ENCODE results near the gene VAC14. TPM values are rescaled to one million over a fixed set of nuclear protein-coding genes. Genes with fewer than 3 reads are reported as not detected.

The VAC14 gene
- total RNA-seq, 1 experiment from 2014 or later = 35.3 TPM

DNA sequence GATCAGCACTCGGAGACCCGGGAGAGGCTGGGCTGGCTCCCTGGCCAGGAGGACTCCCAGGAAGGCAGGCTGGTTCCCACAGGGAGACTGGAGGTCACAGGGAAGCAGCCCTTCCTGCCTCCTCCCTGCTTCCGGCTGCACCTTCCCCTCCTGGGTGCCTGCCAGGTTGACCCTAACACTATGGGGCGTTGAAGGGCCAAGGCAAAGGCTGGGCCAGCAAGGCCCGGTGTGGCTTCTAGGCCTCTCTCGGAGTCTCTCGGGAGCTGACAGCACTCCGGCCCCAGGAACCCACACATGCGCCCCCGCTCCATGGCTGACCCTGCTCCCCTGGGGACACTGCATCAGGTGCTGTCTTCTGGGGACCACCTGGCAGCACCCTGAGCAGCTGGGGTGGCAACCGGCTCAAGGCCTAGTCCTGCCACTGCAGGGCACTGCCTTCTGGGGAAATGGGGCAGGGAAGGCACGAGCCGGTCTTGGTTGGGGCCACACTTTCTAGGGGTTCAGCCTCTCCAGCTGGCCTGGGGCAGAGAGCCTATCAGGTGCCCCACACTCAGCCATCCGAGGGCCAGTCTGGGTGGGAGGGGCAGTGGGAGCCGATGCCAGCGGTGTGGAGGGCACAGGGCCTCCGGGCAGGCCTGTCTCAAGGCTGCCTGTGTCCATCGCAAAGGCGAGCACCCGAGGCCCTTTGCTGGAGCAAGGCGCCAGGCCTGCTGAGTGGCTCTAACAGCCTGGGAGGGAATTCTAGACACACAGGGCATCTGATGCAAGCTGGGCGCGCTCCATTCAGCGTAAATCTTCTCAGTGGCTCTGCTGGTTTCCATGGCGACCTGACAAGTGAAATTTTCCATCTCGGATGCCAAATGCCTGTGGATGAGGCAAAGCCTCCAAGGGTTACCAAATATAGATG lies 109.5 kb downstream of the VAC14 start:
- BruUV-seq (replicated peaks) = no TSS peak
- no peak overlapping the region for H3K9ac ChIP-seq (ENCODE audit: low read length)
- no peaks in the 10 kb centered on the region for H4K20me1 ChIP-seq (ENCODE audit: insufficient read depth)
- no peaks in the 10 kb centered on the region for H3K9me3 ChIP-seq (ENCODE audit: control insufficient read depth in 1 of 2, insufficient read depth in 1 of 2, low read depth in 1 of 2, low read length in 2 of 2)
- H2AFZ ChIP-seq (ENCODE audit: low read depth, low read length, poor library complexity, severe bottlenecking) = no peak overlapping the region
- H3K36me3 ChIP-seq (ENCODE audit: control insufficient read depth in 1 of 2, insufficient read depth in 2 of 2, low read length in 2 of 2) = no peaks in the 10 kb centered on the region
- TF ChIP-seq, protein P1, sequence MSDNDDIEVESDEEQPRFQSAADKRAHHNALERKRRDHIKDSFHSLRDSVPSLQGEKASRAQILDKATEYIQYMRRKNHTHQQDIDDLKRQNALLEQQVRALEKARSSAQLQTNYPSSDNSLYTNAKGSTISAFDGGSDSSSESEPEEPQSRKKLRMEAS (IDR thresholded peaks at IDR 0.05) = no peak
- no peak for TF ChIP-seq SIN3A (IDR thresholded peaks at IDR 0.05; ENCODE audit: low read depth)
- no peak for TF ChIP-seq EZH2 (IDR thresholded peaks at IDR 0.05)
- TF ChIP-seq ZNF274 (IDR thresholded peaks at IDR 0.05; ENCODE audit: low read depth, low read length) = no peak
- TF ChIP-seq, protein P2, sequence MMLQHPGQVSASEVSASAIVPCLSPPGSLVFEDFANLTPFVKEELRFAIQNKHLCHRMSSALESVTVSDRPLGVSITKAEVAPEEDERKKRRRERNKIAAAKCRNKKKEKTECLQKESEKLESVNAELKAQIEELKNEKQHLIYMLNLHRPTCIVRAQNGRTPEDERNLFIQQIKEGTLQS (IDR thresholded peaks at IDR 0.05) = no peak
- TF ChIP-seq CEBPB (IDR thresholded peaks at IDR 0.05; ENCODE audit: low read depth) = no peak
- TF ChIP-seq POLR2A (IDR thresholded peaks at IDR 0.05; ENCODE audit: borderline replicate concordance, extremely low read depth, insufficient read depth, insufficient read length) = no peak
- TF ChIP-seq EZH2phosphoT487 (IDR thresholded peaks at IDR 0.05; ENCODE audit: borderline replicate concordance) = no peak
- TF ChIP-seq TCF7L2 (IDR thresholded peaks at IDR 0.05; ENCODE audit: borderline replicate concordance, extremely low read depth, insufficient read depth, insufficient read length) = no peak
- no peak for TF ChIP-seq CBX3 (IDR thresholded peaks at IDR 0.05; ENCODE audit: low read depth)
- H3K4me2 ChIP-seq (ENCODE audit: low read length) = no peak overlapping the region
- H3K4me3 ChIP-seq (replicated peaks in 1 of 2; ENCODE audit: low read depth in 1 of 2, low read length in 2 of 2) = no peak overlapping the region
- no peaks in the 10 kb centered on the region for H3K27me3 ChIP-seq (ENCODE audit: insufficient read depth, low read length)
- no peak for ATAC-seq
- RAD21 ChIA-PET (ENCODE audit: low non-redundant PET in 1 of 2, low total read pairs in 2 of 2, uncharacterized antibody in 2 of 2, unreplicated experiment in 2 of 2) = no interaction called here
- intact Hi-C loops (cut with micrococcal nuclease) = no loop called here
- no peak overlapping the region for H3K27ac ChIP-seq (ENCODE audit: low read depth, low read length)
- POLR2A ChIA-PET = no interaction called here
- no peak for DNase-seq (ENCODE audit: low read depth, low spot score)
- no peaks in the 10 kb centered on the region for H3K9me2 ChIP-seq (ENCODE audit: insufficient read depth)
- H3K79me2 ChIP-seq (ENCODE audit: insufficient read depth, low read length) = no peaks in the 10 kb centered on the region
- CTCF ChIA-PET = no interaction called here
- H3K4me1 ChIP-seq (ENCODE audit: control insufficient read depth in 1 of 2, insufficient read depth in 2 of 2, low read length in 2 of 2) = peaks cover 53 to 90% of the 10 kb centered on the region in 2 experiments
